GM21360 (cell line): ENCODE data around the gene SEC23B.
A peak's percentile ranks its signal among the peaks of the same experiment; 100 is the strongest.

ENCODE experiments used
- ATAC-seq: cut with Tn5 transposase; IDR thresholded peaks from one replicate; pipeline ENCODE4 v1.9.1; 2021; ENCODE audit warnings: mild to moderate bottlenecking, moderate library complexity; ENCODE audit not compliant: unreplicated experiment

SEC23B gene

DNA sequence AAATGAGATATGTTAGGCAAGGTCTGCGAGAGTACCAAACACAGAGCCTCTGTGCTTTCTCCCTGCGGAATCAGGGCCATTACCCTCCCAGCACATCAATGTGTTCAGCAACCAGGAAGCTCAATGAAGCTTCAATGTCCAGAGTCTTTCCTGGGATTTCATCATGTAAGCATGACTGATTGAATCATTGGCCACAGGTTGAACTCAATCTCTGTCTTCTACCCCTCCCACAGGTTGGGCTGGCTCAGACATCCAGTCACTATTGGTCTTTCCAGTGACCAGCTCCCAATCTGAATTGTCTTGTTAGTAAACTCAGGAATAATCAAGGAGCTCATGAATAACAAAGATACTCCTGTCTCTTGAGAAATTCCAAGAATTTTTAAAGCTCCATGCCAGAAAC lies 77.4 kb downstream of the SEC23B start:
- ATAC-seq: no peak

DNA sequence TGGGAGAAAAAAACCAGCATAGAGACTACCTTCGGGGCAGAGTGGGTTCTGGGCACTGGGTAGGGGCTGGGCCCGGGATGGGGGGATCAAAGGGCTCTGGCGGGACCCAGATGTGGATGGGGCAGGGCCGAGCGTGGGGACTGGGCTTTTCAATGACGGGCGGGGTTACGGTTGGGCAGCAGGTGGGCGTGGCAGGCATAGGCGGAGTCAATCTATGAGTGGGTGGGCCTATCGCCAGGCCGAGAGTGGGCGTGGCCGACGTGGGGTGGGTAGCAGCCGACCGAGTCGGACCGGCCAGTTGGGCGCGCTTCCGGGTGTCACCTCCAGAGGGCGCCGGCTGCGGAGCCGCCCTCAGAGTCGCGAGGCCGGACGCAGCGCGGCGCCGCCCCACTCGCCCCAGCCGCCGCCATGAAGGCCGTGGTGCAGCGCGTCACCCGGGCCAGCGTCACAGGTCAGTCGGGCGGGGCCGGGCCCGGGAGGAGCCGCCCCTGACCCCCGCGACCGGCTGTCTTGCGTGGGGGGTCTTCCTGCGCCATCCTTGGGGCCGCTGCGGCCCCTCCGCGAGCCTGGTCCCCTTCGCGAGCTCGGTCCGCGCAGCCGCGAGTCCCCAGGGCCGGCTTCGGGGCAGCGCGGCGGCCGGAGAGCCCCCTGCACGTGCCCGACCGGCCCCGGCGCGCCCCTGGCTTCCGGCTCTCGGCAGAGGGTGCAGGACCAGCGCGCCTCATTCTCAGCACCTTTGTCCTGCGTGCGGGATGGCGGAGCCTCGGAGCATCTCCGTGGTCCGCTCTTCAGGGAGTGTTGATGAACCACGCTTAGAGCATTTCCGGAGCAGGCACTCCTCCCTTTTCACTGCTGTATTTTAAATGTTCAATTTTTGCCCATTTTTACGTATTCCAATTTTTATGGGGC lies 80.2 kb downstream of the SEC23B start, which contains the start of gene DTD1:
TSS of gene DTD1 (plus strand) at position 390 of the 909 bp plus-strand sequence. CDS start at position 409, 19 bp downstream.
- peak; percentile 86 for ATAC-seq

DNA sequence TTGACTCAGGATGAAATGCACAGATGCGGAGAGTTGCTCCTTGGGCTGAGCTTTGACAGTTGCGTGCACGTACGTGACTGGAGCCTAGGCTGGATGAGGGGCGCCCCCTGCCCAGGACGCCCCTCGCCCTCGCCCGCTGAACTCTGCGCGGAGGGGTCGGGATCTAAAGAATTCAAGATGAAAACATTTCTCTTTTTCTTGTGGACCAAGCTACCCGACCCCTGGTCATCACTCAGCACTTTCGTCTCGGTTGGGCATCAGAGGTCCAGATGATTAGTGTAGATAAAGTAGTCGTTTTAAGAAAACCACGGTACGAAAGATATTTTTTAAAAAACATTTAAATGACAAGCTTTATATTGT lies 80.8 kb downstream of the SEC23B start:
- ATAC-seq: peak; percentile 7

DNA sequence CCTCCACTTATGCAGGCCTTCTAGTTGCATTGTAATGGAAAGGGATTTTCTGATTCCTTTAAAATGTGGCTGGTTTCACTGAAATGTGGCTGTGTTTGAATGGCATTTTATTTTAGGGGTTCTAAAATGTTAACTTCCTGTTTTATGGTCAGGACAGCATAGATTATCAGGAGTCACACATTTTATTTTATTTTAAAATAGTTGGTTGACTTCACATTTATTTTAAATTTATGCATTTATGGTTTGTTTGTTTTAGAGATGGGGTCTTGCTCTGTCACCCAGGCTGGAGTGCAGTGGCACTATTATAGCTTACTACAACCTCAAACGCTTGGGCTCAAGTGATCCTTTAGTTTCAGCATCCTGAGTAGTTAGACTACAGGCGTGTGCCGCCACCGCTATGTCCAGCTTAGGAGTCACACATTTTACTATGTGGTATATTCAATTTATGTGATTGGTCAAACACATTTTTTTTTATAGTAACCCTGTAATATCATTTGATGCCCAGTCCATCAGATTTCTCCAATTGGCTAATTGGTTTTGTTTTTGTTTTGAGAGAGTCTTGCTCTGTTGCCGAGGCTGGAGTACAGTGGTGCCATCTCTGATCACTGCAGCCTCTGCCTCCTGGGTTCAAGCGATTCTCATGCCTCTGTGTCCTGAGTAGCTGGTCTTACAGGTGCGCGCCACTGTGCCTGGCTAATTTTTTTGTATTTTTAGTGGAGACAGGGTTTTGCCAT lies 82.4 kb downstream of the SEC23B start:
- ATAC-seq: no peak

DNA sequence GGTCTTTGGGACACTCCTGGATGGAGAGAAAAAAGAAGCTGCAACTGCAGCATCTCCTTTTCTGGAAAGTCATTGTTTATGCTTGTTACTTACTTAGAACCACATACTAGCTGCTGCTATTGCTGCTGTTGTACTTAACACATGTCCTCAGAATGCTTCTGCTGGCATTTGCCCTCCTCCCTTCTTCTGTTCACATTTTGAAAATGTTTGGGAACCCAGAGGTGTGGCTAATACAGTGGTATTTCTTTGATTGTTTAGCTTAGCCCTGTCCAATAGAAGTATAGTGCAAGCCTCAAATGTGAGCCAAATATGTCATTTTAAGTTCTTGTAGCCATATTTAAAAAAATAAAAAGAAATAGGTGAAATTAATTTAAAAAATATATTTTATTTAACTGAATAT lies 88.5 kb downstream of the SEC23B start:
- ATAC-seq: no peak

DNA sequence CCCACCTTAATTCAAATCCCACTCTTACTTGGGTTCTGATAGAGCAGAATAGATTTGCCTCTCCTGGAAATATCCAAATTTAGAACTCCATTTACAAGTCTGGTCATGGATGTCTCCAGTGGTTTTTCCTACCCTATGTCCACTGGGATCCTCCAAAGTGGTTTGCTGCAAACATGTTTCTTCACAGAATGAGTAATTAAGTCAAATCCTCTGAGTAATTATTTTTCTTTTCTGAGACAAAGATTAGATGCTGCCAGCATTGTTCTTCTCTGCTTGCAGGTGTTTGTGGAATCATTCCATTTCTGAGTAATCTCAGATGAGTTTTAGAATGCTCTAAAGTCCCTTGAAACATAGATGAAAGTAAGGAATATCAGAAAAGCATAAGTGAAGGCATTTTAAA lies 102.0 kb downstream of the SEC23B start:
- no peak for ATAC-seq
